NCI-H226 (cell line): ENCODE results near the gene JUN.

Experiments used
- DNase-seq: peaks from one replicate; pipeline ENCODE4 v3.0.0-alpha.2; 2015

JUN gene

DNA sequence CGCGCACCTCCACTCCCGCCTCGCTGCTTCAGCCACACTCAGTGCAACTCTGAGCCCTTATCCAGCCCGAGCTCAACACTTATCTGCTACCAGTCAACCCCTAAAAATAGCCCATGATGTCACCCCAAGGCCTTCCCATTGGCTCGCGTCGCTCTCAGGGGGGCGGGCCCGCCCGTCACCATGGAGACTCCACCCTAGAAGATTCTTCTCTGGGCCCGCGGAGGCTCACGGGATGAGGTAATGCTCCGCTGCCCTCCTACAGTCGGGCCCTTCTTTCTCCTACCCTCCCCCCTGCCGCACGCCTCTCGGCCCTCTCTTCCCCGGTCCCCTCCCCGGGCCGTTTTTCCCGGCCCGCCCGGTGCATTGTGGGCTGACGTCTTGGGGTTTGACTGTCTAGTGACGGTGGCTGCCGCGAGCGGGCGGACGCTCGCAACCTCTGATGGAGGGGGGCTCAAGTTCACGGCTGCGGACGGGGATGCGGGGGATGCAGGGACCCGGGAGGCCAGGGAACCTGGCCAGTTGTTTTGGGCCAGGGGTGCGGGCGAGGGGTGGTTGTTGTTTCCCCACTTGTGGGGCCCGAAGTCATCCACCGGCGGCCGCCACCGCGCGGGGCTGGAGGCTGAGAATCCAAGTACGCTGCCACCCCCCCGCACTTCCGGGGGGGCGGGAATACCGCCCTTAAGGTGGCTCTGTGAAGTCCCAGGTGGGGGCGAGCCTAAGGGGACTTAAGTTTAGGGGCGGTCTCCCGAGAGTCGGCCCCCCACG is at the start of gene JUN:
TSS of gene JUN (minus strand) at position 55 of the 765 bp plus-strand sequence. CDS start 977 bp downstream, outside the sequence.
- peak; percentile 99 for DNase-seq

DNA sequence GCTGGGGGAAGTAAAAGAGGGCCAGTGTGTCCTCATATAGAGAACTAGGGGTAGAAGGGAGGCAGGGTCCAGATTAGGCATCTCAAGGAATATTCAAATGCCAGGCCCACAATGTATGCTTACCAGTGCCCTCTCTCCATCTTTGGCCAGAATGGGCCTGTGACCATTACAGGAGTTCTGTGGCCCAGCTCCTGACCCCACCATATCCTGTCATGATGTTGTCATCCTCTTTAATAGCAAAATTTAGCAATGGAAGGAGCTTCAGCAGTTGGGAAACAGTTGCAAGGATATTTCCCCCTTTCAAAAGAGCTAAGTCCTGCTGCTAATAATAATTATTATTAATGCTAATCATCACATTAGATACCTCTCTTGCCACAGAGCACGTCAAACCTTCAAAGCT is 49.3 kb upstream of the JUN start:
- DNase-seq, result no peak

DNA sequence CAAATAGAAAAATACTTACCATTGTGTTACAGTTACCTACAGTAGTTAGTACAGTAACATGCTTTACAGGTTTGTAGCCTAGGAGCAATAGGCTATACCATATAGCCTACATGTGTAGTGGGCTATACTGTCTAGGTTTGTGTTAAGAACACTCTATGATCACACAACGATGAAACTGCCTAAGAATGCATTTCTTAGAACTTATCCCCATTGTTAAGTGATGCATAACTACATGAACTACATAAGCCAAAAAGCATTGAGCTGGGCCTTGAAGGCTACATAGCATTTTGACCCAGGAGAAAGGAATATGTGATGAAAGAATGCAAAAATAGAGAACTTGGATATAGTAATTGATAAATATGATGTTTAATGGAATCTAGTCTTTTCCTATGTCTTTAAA is 46.4 kb upstream of the JUN start:
- no peak for DNase-seq

DNA sequence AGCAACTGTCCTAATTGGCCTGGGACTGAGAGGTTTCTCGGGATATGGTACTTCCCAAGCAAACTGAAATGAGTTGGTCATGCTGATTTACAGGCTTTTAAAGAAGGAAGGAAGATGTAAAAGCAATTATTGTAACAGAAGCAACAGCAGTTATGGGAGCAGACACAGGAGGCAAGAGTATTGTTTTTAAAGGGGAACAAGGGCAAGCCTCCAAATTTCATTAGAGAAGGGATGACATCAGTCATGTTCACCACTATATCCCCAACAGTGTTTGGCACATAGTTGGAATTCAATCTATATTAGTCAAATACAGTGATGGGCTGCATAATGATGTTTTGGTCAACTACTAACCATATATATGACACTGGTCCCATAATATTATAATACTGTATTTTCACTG is 46.0 kb upstream of the JUN start:
- no peak for DNase-seq

DNA sequence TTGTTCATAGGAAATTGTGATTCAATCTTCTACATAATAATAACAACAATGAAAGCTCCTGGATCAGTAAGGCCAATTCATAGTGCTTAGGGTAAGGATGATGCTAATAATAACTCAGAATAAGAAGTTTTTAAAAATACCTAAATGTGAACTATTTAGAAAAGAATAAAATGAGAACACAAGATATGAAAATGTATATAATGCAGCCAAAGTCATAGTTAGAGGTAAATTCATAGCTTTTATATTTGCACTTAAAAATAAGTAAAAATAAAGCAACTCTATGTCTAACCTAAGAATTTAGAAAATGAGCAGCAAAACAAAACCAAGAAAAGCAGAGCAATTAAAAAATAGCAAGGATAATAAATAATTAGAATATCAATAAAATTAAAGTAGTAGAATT is 43.5 kb upstream of the JUN start:
- DNase-seq, result no peak

DNA sequence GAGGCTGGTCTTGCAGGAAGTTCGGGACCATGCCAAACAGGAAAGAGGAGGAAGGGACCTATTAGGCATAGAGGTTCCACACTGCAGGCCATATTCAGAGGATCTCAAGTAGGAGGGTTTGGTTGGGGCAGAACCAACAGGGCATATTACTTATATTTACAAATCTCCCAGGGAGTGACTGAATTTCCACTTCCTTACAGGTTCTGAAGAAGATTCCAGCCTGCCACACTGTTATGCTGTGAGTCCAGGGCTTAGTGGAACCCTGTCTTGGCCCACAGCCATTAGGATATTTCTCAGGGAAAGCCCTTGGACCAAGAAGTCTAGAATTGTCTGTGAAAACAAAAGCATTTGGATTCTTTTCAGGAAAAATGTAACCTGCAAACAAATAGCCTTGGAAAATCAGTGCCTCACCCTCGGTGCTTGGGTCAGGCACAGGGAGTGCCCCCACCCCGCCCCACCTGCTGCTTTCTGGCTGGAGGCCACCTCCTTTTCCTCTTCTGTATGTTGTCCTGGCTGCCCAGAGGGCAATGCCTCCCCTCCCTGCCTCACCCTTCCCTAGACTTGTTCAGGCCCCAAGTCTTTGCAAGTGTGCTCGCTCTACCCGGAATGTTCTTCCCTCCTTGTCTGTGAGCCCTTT is 41.0 kb upstream of the JUN start:
- no peak for DNase-seq

DNA sequence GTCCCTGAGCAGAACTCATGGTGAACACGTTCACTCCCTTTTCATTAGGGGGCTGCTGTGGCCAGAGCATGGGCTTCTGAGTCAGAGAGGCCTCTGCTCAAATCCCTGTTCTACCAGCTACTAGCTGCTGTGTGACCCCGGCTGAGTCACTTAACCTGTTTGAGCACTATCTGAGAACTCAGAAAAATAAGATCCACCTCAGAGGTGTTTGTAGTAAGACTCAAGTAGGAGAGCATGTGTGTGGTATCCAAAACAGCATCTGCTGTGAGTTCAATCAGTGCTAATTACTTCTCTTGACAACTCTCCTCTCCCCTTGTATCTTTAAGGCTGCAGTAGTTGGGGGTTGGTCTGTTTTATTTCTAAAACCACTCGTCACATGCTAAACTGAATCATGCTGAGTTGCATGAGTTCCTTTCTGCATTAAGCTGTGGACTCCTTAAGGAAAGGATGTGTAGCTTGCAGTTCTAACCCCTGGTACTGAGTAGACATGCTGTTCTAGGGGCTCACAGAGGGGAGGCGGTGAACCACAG is 39.7 kb upstream of the JUN start:
- DNase-seq, result peak; percentile 85

DNA sequence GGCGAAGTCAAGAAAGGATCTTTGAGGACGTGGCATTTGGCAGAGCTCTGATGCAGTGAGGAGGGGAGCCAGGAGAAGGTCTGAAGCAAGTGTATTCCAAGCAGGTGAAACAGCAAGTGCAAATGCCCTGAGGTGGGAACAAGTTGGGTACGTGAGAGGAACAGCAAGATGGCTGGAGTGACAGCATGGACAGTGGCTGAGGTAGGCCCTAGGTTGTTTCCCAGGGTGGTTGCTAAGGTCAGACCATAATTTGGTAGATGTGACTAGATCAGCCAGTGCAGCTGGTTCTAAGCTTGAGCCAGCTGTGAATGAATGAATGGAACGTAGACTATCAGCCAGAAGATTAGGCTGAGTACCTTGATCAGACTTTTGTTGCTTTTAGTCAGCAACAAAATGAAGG is 37.5 kb upstream of the JUN start:
- no peak for DNase-seq

DNA sequence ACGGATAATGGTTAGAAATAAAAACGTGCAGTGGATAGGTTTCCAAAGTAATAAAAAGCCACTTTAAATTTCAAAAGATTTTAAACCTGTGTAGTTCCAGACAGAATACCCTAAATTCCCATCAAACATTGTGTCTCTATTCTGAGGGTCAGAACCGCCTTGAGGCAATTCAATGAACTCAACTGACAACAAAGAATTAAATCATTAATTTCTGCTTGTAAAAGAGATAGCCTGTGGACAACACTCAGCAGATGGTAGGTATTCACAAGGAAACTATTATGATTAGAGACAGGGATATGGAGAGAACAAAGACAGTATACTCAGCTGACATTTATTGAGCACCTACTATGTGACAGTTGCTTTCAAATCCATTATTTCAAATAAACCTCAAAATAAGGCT is 35.1 kb upstream of the JUN start:
- no peak for DNase-seq

DNA sequence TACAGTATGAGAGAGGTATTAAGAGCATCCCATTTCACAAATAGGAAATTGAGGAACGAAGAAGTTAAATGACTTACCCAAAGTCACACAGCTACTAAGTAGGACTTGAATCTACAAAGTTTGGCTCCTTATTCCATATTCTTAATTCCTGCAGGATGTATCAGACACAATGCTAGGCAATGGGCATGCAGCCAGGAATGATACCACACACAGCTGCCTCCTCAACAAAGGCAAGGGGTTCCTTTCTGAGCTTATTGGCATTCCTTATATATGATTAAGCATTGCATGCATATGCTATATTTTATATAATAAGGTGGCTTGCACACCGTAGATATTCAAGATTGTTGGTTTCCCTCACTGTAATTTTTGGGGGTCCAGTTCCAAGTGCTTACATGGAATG is 34.2 kb upstream of the JUN start:
- peak; percentile 86 for DNase-seq

DNA sequence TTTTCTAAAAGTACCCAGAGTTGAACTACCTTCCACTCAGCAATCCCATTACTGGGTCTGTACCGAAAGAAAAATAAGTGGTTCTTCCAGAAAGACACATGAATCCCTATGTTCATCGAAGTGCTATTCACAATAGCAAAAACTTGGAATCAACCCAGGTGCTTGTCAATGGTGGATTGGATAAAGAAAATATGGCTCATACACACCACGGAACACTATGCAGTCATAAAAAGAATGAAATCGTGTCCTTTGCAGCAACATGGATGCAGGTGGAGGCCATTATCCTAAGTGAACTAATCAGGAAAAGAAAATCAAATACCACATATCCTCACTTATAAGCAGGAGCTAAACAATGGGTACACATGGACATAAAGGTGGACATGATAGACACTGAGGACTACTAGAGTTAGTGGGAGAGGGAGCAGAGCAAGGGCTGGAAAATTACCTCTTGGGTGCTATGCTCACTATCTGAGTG is 32.9 kb upstream of the JUN start:
- no peak for DNase-seq

DNA sequence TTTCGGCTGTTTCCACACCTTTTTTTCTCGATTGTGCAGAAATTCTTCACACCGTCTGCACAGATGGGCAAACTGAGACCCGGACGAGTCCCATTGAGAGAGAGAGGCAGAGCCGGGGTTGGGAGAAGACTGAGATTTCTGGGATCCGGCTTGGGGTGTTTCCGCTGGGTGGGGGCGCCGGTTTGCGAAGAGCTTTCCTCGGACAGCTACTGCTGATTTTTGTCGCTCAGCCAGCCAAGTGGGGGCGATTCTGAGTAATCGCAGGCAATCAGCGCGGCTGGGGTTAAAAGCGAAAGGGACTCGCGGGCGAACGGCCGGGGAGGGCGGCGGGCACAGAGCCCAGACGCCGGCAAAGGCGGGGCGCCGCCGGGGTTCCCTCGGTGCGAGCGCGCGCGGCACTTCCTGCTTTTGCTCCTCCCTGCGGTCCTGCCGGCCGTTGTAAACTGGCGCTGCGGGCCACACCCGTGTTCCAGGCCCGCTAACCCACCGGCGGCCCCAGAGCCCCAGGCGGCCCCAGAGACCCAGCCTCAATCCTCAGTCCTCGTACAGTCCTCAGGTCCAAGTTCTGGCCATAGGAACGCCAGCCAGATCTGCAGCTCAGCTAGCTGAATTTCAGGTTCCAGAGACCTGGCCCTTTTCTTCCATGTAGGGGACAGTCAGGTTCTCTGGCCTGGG is 32.4 kb upstream of the JUN start:
- DNase-seq, result peak; percentile 80

DNA sequence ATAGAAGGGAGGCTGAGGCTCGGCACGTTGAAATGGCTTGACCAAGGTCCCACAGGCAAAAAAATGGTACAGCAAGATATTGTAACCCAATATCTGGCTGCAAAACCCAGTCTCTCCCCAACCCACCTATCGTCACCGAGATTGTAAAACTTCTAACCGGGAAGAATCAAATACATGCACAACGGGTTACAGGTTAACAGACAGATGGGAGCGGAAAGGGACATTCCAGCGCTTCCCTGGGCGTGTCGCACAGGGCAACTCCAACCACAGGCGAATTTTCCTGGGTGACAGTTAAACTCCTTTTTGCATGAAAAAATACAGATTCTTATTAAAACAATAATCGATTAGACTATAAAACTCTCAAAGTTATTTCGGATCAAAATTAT is 31.8 kb upstream of the JUN start:
- no peak for DNase-seq

DNA sequence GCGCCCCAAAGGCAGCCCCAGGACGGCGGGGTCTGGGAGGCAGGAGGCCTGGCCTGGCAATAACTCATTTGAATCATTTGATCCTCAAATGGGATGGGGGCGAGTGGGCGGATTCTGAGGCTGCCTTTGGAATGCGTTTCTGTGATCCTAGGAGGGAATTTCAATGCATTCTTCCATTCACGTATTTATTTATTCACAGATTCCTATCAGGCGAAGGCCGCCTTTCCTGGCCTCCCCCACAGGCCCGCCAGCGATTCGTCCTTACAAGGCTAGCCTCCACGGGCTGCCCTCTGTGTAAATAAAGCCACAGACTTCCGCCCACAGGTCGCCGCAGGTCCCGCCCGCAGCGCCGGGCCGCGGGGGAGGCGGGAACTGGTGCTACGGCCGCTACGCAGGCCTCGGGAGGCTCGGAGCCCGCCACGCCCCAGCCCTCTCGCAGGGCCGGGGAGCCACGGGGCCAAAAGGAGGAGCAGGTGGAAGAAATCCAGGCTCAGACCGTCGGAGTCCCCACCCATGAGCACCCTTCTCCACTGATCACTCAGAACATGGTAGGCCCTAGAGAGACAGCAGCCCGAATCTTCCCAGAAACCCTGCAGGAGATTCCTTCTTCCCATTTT is 31.3 kb upstream of the JUN start:
- DNase-seq, result peak; percentile 89

DNA sequence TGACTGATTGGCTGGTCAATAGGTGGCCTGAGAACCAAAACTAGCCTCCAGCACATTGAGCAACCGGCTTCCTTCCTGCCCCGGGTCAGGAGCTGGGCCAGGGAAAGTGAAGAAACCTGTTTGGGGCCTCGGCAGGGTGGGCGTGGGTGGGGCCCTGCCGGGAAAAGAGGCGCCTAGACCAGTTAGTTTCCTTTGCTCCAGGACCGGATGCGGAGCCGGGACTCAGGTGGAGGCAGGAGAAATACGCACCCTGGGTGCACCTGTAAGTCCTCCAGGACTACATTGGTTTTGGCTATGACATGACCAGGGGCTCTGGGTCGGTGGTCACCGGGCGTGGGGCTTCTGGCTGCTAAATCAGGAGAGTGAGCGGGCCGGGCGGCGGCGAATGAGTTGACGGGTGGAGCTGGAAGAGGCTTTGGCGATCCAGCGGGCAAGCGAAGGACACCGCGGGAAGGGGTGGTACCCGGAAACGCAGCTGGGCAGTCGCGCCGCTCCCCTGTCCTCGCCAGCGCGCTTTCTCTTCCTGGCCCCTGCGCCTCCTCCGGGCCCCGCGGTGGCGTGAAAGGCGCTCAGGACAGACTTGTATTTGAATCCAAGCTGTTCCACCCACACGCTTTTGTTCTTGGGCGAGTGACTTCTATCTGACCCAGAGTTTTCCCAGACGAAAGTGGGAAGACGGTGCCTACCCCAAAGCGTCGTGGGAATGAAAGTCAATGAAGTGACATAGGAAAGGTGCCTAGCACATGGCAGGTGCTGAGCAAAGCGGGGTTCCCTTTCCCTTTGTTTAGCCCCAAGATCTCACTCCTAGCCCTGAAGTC is 30.6 kb upstream of the JUN start:
- no peak for DNase-seq

DNA sequence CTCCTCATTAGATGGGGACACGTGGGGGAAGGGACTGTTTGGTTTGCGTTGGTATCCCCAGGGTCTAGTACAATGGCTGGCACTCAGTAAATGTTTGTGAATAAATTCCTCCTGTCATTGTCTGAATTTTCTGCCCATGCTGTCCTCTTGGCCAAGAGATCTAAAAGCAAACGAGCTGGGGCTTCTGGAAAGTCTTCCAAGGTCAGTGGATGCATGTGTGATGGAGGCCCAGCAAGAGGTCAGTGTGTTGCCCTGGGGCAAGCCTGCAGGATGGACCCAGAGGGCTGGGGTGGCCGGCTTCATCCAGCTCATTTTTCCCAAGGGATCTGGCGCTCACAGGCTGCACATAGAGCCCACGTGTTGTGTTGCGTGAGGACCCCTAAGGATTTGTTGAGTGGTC is 30.0 kb upstream of the JUN start:
- no peak for DNase-seq

DNA sequence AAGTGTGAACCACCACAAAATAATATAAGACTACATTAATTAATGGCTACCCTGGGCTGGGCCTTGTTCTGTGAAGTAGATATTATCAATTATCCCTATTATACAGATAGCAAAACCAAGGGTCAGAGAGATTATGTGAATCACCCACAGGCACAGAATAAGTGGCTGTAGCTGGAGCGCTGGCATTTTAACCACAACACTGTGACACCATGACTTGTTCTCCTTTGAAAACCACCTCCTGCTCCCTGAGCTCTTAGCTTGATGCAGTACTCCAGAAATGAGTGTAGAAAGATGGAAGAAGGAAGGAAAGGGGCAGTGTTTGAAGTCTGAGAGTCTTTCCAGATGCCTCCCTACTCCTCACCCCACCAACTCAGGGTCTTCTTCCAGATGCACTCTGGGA is 29.5 kb upstream of the JUN start:
- DNase-seq, result no peak

DNA sequence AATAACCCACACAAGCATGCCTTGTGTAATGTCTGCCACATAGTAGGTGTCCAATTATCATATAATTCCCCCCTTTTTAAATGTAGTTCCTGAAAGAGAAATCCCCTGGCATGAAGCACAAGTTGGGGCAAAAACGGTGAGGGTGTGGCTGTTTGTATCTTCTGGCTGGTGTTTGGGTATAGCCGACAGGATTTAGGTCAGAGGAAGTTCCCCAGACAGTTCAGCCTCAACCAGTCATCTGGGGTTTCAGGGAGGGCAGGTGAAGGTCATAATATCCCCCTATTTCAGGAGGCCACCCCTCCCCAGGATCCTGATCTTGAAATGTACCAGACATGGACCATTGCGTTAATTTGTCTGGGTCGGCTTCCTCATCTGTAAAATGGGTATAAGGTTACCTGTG is 29.1 kb upstream of the JUN start:
- DNase-seq, result no peak

DNA sequence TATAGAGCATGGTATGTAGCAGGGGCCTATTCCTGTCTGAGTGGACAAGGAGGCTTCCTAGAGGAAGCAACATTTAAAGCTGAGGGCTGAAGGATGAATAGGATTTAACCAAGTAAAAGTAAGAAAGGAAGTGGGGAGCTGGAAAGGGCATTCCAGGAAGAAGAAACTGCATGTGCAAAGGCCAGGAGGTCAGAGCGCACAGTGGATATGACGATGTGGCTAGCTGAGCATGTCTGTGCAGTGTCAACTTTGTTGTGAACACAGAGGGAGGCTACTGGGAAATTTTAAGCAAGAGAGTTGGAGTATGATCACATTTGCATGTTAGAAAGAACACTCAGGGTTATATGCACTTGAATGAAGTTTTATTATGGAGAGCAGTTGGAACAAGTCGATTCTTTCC is 28.6 kb upstream of the JUN start:
- DNase-seq, result no peak

DNA sequence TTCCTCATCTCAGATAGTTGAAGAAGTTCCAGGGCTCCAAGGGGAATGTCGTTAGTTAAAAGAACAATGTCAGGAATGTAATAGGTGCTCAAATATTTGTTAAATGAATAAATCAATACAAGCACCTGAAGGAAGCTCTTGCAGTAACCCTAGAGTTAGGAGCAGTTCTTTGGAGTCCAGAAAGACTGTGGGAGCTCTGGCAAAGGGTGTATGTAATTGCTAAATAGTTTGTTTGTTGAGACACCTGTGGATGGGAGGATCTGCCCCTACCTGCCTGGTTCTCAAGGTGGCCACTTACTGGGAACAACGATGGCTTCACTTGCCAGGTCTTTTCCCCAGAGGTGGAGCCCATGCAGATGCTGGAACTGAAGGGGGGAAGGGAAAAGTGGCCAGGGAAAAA is 27.5 kb upstream of the JUN start:
- no peak for DNase-seq

DNA sequence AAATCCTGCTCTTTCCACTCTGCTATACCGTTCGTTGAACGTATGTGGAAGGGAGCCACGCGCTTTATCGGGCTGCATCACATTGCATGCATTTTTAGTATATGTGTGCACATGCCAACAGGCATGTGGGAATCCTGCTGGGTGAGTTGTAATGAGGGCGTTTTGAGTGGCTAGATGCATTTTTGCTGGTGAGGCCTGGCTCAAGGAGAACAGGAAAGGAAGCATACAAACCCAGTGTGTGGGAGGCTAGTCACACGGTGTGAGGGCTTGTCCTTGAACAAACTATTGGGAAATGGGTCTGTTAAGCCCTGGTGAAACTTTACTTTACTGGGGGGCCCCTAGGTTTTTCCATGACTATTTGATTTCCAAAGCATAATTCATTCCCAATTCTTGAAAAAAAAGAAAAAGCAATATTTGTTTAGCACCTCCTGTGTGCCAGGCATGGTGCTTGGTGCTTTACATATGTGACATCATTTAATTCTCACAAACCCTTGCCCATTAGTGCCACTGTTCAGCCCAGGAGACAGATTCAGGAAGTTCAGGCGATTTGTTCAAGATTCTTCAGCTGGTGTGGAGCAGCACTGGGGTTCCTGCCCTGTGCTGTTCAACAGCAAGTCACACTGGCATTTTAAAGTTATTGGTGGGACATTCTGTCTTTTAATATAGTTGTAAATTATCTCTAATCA is 25.6 kb upstream of the JUN start:
- peak; percentile 62 for DNase-seq

DNA sequence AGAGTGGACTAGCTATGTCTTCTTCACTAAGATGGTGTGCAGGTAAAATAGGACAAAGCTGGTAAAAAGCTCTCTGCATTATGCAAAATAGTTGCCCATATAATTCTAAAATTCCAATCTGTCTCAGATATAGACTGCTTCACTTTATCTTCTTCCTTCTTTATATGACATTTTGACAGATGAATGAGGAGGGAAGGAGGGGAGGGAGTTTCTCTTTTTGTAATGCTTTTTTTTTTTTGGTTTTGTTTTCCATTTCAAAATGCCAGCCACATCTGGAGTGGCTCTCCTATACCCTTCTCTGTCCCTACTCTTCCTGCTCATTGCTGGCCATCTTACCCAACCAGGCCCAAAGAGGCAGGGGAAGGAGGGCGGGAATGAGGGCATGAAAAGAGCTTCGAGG is 24.2 kb upstream of the JUN start:
- DNase-seq, result no peak
